Measurements from ENCODE around the gene MAP1B. TPM values are rescaled to one million over a fixed set of nuclear protein-coding genes. Genes with fewer than 3 reads are reported as not detected.

The MAP1B gene
- total and polyA plus RNA-seq, 10 of the 15 experiments (the other 5 are each of a cell fraction or from before 2014, with no cell fraction given): 0.02 to 0.81 (median 0.06) TPM; not detected in 1

GRCh38 chr5:72129725-72130124, 22.4 kb downstream of the MAP1B start (continued):
- TF ChIP-seq CEBPB (IDR thresholded peaks at IDR 0.05; ENCODE audit: borderline replicate concordance in 1 of 2, low read depth in 2 of 2, low read length in 2 of 2): no peak

GRCh38 chr5:72130351-72130761, 23.1 kb downstream of the MAP1B start:
- ChIA-PET RAD21 (ENCODE audit: unreplicated experiment) (no interaction called here), SMC1A (ENCODE audit: uncharacterized antibody, unreplicated experiment) (interaction anchor here (0.9 kb wide), 1 partner anchor 14 kb away, joined by 3 read pairs; no protein-coding TSS in a partner anchor), POLR2A (no interaction called here), CTCF (interaction anchor here (1.5 kb wide), 1 partner anchor 179 kb away, joined by 7 read pairs; no protein-coding TSS in a partner anchor)
- H3K4me1 ChIP-seq (ENCODE audit: control insufficient read depth, insufficient read depth, low read length): no peaks in the 10 kb centered on the region
- ATAC-seq (no peak), FAIRE-seq (no peak), DNase-seq (ENCODE audit: low read depth, low spot score) (no peak)
- TF ChIP-seq HCFC1 (IDR thresholded peaks at IDR 0.05; ENCODE audit: low read length) (no peak), IRF4 (IDR thresholded peaks at IDR 0.05; ENCODE audit: low read depth, low read length) (no peak), USF2 (IDR thresholded peaks at IDR 0.05; ENCODE audit: borderline replicate concordance, low read depth, low read length) (no peak), SUZ12 (IDR thresholded peaks at IDR 0.05; ENCODE audit: unreplicated experiment) (no peak), GABPA (IDR thresholded peaks at IDR 0.05; ENCODE audit: low read depth) (no peak), ZNF274 (IDR thresholded peaks at IDR 0.05; ENCODE audit: insufficient read depth, insufficient read length) (no peak), NKRF (conservative IDR thresholded peaks at IDR 0.05) (no peak), SMC3 (IDR thresholded peaks at IDR 0.05; ENCODE audit: borderline replicate concordance, low read length) (no peak), RELB (IDR thresholded peaks at IDR 0.05; ENCODE audit: low read depth) (no peak), POLR2AphosphoS2 (IDR thresholded peaks at IDR 0.05; ENCODE audit: low read depth, low read length) (no peak), STAT1 (conservative IDR thresholded peaks at IDR 0.05) (no peak)
- in situ Hi-C loops (cut with MboI) (no loop called here), intact Hi-C loops (cut with micrococcal nuclease; ENCODE audit: unreplicated experiment) (no loop called here)
- no peak overlapping the region for H3K27ac ChIP-seq (ENCODE audit: control insufficient read depth, insufficient read depth)
- no peaks in the 10 kb centered on the region for H3K9me3 ChIP-seq (replicated peaks; ENCODE audit: control insufficient read depth, insufficient read depth, low read length)
- no peaks in the 10 kb centered on the region for H3K36me3 ChIP-seq (ENCODE audit: control insufficient read depth in 2 of 2, insufficient read depth in 2 of 2, low read length in 1 of 2)
- H3K4me2 ChIP-seq (ENCODE audit: control insufficient read depth, insufficient read depth): no peak overlapping the region
- no peaks in the 10 kb centered on the region for H3K79me2 ChIP-seq (ENCODE audit: control insufficient read depth, insufficient read depth, low read length)
- no peak overlapping the region for H3K9ac ChIP-seq (ENCODE audit: control insufficient read depth, insufficient read depth, low read length)
- H3K4me3 ChIP-seq: no peak overlapping the region
- H2AFZ ChIP-seq (ENCODE audit: control insufficient read depth, low read depth, low read length): no peak overlapping the region
- WGBS (ENCODE audit: insufficient coverage, insufficient replicate concordance, low lambda C conversion rate, missing lambda C conversion rate): 93% methylated on average over 2 of the region's 2 CpGs
- H3K27me3 ChIP-seq (replicated peaks in 1 of 2; ENCODE audit: control insufficient read depth in 2 of 2, insufficient read depth in 2 of 2, low read length in 1 of 2): peaks cover 3 to 6% of the 10 kb centered on the region in 2 experiments
- no TSS peak for BruUV-seq (replicated peaks)
- no peaks in the 10 kb centered on the region; the same call in 1 of the 2 replicates for H4K20me1 ChIP-seq (ENCODE audit: control insufficient read depth, insufficient read depth)

Data from GM12878 (cell line).